ENCODE data around the gene MEF2B.

Gene MEF2B

GRCh38 chr19:19170053-19170872, at the start of gene MEF2B:
Gene MEF2B (minus strand): TSS chr19:19170263. CDS start chr19:19150735, 19,528 bp downstream.
- peak; percentile 39 for DNase-seq

- DNase-seq = no peak
Measured at GRCh38 chr19:19218911-19219310, 48.8 kb upstream of the MEF2B start.

- no peak for DNase-seq
Measured at GRCh38 chr19:19217099-19217498, 47.0 kb upstream of the MEF2B start.

- no peak for DNase-seq
Measured at GRCh38 chr19:19215792-19216191, 45.7 kb upstream of the MEF2B start.

- DNase-seq = no peak
Measured at GRCh38 chr19:19214892-19215291, 44.8 kb upstream of the MEF2B start.

GRCh38 chr19:19214159-19214490, 44.1 kb upstream of the MEF2B start:
- no peak for DNase-seq

GRCh38 chr19:19213426-19214158, 43.5 kb upstream of the MEF2B start:
- no peak for DNase-seq

GRCh38 chr19:19212916-19213315, 42.9 kb upstream of the MEF2B start:
- no peak for DNase-seq

- no peak for DNase-seq
Measured at GRCh38 chr19:19211499-19212420, 41.7 kb upstream of the MEF2B start, which contains the start of gene NCAN. Gene NCAN (plus strand): TSS chr19:19211958. CDS start chr19:19216954, 4,996 bp downstream.

- peak; percentile 27 for DNase-seq
Measured at GRCh38 chr19:19209372-19209771, 39.3 kb upstream of the MEF2B start.

GRCh38 chr19:19207637-19208572, 37.8 kb upstream of the MEF2B start:
- DNase-seq = no peak

- DNase-seq = no peak
Measured at GRCh38 chr19:19206938-19207337, 36.9 kb upstream of the MEF2B start.

GRCh38 chr19:19205416-19206410, 35.6 kb upstream of the MEF2B start:
- no peak for DNase-seq

GRCh38 chr19:19204181-19204580, 34.1 kb upstream of the MEF2B start:
- DNase-seq = no peak

GRCh38 chr19:19203012-19203856, 33.2 kb upstream of the MEF2B start, which contains the start of gene NR2C2AP:
Gene NR2C2AP (minus strand): TSS chr19:19203414. CDS start chr19:19203060, 354 bp downstream.
- peak; percentile 73 for DNase-seq

GRCh38 chr19:19202707-19203011, 32.6 kb upstream of the MEF2B start:
- no peak for DNase-seq

- DNase-seq = no peak
Measured at GRCh38 chr19:19201697-19202630, 31.9 kb upstream of the MEF2B start.

GRCh38 chr19:19193926-19194325, 23.9 kb upstream of the MEF2B start:
- DNase-seq = no peak

Data from NCI-H524 treated with DMSO at 0.1 percent for 48 hours (cell line).